ENCODE results near the gene TMC3. TPM values are rescaled to one million over a fixed set of nuclear protein-coding genes. Genes with fewer than 3 reads are reported as not detected.

The TMC3 gene
- total RNA-seq, 1 donor from 2014 or later = 0.07 TPM

DNA sequence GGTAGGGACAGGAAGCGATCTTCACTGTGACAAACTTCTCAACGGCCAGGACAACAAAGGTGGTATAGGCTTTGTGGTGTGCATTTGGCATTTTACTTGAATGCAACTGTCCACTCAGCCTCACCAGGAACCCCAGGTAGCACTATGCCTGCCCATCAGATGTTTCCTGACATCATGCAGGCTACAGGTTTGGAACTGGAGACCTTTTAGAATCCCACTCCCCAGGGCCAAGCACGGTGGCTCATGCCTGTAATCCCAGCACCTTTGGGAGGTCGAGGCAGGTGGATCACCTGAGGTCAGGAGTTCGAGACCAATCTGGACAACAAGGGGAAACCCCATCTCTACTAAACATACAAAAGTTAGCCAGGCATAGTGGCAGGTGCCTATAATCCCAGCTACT lies 59.6 kb downstream of the TMC3 start:
- H3K4me1 Mint-ChIP-seq (ENCODE audit: unreplicated experiment) = no peaks in the 10 kb centered on the region
- DNase-seq (ENCODE audit: extremely low spot score, unreplicated experiment) = no peak
- H3K36me3 Mint-ChIP-seq = peaks cover 19% of the 10 kb centered on the region
- no peak overlapping the region for H3K27ac Mint-ChIP-seq
- H3K27me3 Mint-ChIP-seq = no peaks in the 10 kb centered on the region
- H3K9me3 Mint-ChIP-seq = no peaks in the 10 kb centered on the region
- H3K4me3 Mint-ChIP-seq = no peak overlapping the region
- TF ChIP-seq, protein P1, sequence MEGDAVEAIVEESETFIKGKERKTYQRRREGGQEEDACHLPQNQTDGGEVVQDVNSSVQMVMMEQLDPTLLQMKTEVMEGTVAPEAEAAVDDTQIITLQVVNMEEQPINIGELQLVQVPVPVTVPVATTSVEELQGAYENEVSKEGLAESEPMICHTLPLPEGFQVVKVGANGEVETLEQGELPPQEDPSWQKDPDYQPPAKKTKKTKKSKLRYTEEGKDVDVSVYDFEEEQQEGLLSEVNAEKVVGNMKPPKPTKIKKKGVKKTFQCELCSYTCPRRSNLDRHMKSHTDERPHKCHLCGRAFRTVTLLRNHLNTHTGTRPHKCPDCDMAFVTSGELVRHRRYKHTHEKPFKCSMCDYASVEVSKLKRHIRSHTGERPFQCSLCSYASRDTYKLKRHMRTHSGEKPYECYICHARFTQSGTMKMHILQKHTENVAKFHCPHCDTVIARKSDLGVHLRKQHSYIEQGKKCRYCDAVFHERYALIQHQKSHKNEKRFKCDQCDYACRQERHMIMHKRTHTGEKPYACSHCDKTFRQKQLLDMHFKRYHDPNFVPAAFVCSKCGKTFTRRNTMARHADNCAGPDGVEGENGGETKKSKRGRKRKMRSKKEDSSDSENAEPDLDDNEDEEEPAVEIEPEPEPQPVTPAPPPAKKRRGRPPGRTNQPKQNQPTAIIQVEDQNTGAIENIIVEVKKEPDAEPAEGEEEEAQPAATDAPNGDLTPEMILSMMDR (conservative IDR thresholded peaks at IDR 0.05) = no peak

DNA sequence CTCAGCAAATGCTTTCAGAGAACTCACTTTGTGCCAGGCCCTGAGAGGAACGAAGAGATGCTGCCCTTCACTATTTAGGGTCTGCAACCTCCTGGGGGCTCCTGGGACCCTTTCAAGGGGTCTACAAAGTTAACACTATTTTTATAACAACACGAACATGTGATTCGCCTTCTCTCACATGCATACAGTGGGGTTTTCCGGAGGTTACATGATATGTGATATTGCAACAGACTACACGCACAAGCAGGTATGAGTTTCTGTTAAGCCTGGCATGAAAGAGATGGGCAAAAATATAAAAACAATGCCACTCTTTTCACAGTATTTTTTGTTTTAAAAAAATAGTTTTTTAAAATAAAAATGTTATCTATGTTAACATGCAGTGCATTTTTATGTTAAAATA lies 60.3 kb downstream of the TMC3 start:
- Mint-ChIP-seq H3K4me3 (no peak overlapping the region), H3K27me3 (no peaks in the 10 kb centered on the region), H3K36me3 (peaks cover 16% of the 10 kb centered on the region), H3K4me1 (ENCODE audit: unreplicated experiment) (no peaks in the 10 kb centered on the region), H3K27ac (no peak overlapping the region), H3K9me3 (no peaks in the 10 kb centered on the region)
- no peak for DNase-seq (ENCODE audit: extremely low spot score, unreplicated experiment)
- TF ChIP-seq, protein P1 (conservative IDR thresholded peaks at IDR 0.05) = no peak

DNA sequence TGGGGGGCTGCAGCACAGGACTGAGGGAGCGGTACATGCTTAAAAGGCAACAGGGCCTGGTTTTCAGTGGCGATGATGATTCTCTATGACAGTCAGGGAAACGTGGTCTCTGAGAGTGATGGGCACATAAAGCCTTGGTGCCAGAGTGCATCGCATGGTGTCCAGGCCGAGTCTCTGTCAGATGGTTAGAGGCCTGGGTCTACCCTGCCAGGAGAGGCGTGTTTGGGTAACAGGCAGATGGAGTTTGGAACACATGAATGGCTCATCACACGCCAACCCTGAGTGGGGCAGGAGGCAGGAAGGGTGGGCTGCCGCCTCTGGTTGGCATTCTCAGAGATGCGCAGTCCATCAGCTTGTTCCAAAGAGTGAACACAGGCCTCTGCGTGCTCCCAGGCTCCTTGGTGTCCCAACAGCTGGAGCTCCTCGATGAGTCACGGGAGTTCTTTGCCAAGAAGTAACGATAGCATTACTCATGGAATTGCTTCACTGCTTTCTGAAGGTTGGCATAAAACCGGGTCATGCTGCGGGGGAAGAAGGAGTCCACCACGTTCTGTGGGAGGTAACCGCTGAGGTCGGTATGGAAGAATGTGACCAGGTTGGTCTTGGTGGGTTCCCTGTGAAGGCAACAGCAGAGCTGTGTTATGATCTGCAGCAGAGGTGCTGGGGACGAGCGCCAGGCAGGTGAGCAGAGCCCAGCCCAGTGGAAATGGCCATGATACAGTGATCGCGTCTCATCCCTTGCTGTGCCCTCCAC lies 61.0 kb downstream of the TMC3 start:
- H3K9me3 Mint-ChIP-seq = no peaks in the 10 kb centered on the region
- no peak overlapping the region for H3K4me3 Mint-ChIP-seq
- no peak overlapping the region for H3K27ac Mint-ChIP-seq
- no peak for DNase-seq (ENCODE audit: extremely low spot score, unreplicated experiment)
- no peaks in the 10 kb centered on the region for H3K27me3 Mint-ChIP-seq
- no peaks in the 10 kb centered on the region for H3K4me1 Mint-ChIP-seq (ENCODE audit: unreplicated experiment)
- TF ChIP-seq, protein P1 (conservative IDR thresholded peaks at IDR 0.05) = no peak
- peaks cover 16% of the 10 kb centered on the region for H3K36me3 Mint-ChIP-seq

DNA sequence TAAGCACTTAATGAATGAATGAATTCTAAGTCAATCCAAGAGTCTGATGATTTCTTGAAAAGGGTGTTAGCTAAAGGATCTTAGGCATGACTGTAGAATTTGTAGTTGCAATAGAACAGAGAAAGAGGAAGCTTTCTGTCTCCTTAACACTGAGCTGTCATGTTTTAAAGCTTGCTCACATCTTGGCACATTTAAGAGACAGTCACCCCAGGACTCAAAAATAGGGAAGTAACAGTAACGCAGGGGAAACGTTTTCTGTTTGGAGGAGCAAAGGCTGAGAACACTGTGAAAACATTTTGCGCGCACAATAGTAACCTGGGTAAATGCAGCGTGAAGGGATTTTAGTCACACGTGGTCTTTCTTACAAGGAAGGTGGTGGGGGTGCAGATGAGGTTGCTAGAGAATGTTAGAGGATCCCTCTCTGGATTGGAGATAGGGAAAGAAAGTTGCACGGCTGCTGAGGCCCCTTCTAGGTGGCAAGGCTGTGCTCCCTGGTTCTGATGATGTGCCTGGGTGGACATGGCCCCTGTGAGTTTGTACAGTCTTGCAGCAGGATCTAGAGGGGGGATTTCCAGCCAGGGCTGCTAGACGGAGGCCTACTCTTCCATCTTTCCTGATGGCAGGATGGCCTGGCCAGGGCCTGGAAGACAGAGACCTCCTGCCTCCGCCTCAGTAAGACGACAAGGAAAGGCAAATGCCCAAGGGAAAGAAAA lies 62.1 kb downstream of the TMC3 start:
- no peaks in the 10 kb centered on the region for H3K4me1 Mint-ChIP-seq (ENCODE audit: unreplicated experiment)
- no peaks in the 10 kb centered on the region for H3K27me3 Mint-ChIP-seq
- H3K4me3 Mint-ChIP-seq = no peak overlapping the region
- TF ChIP-seq, protein P1 (conservative IDR thresholded peaks at IDR 0.05) = no peak
- peaks cover 16% of the 10 kb centered on the region for H3K36me3 Mint-ChIP-seq
- H3K27ac Mint-ChIP-seq = no peak overlapping the region
- DNase-seq (ENCODE audit: extremely low spot score, unreplicated experiment) = no peak
- H3K9me3 Mint-ChIP-seq = no peaks in the 10 kb centered on the region

DNA sequence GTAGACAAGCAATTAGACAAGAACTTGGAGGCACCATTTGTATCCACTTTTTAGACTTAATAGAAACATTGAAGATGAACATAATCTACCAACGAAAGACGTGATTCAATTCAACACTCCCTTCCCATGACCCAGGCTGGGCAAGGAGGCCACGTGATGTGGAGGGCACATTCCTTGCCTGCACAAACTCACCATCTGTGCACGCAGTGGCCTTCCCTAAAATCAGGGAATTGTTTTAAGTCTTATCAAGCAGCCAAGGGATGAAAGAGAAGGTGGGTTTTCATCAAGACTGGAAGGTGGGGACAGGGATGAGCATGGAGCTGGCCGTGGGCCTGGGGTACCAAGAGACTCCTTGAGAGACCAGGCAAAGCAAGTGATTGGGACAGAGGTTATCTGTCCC lies 63.5 kb downstream of the TMC3 start:
- H3K27ac Mint-ChIP-seq = no peak overlapping the region

More for the DNA sequence above, 63.5 kb downstream of the TMC3 start:
- Mint-ChIP-seq H3K9me3 (no peaks in the 10 kb centered on the region), H3K4me3 (no peak overlapping the region), H3K4me1 (ENCODE audit: unreplicated experiment) (no peaks in the 10 kb centered on the region), H3K27me3 (no peaks in the 10 kb centered on the region), H3K36me3 (peaks cover 11% of the 10 kb centered on the region)
- DNase-seq (ENCODE audit: extremely low spot score, unreplicated experiment) = no peak
- TF ChIP-seq, protein P1 (conservative IDR thresholded peaks at IDR 0.05) = no peak
